GM23248 (cell line): ENCODE results near the gene MAPK11.

Experiments used
- EZH2 ChIP-seq: fragments of 200-600 bp; sonication (generic); IDR thresholded peaks from 2 replicates; pipeline ENCODE4 v1.6.1; 2018; ENCODE audit warnings: antibody characterized with exemption, mild to moderate bottlenecking; ENCODE audit not compliant: insufficient read depth, poor library complexity, severe bottlenecking
- EZH2phosphoT487 ChIP-seq: fragments of 200-600 bp; sonication (generic); IDR thresholded peaks from 2 replicates; pipeline ENCODE4 v1.6.1; 2018; ENCODE audit warnings: antibody characterized with exemption, moderate library complexity, mild to moderate bottlenecking, low read depth; ENCODE audit not compliant: insufficient read depth

DNA sequence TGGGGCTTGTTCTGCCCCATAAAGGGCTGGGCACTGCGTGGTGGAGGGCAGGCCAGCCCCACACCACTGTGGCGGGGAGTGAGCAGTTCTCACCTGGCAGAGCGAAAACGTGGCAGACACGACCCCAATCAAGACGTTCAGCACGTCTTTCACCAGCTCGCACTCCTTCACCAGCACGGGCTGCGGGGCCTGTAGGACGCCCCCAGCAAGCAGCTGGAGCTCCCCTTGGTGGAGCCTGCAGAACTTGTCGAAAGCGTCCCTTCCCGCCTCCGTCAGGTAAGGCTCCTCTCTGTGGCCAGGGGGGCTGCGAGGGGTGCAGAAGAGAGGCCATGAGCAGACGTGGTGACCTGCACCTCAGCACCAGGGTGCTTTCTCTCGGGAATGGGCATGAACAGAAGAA lies 37.0 kb downstream of the MAPK11 start:
- TF ChIP-seq EZH2phosphoT487 (no peak), EZH2 (no peak)
